ENCODE data around the gene ZMYND8. TPM values are rescaled to one million over a fixed set of nuclear protein-coding genes. Genes with fewer than 3 reads are reported as not detected.
"Not testable (repeated sequence)": the region's sequence is repeated elsewhere in the genome, so short reads cannot be mapped to it uniquely, and the experiment has no call there.

The ZMYND8 gene
- total RNA-seq, 1 donor from 2014 or later, result 18.6 TPM

GRCh38 chr20:47282864-47283263 lies 73.6 kb downstream of the ZMYND8 start:
- no peak for DNase-seq (ENCODE audit: low read depth)
- no peak overlapping the region for H3K4me3 ChIP-seq (ENCODE audit: low read depth, low read length)
- TF ChIP-seq, protein P1, sequence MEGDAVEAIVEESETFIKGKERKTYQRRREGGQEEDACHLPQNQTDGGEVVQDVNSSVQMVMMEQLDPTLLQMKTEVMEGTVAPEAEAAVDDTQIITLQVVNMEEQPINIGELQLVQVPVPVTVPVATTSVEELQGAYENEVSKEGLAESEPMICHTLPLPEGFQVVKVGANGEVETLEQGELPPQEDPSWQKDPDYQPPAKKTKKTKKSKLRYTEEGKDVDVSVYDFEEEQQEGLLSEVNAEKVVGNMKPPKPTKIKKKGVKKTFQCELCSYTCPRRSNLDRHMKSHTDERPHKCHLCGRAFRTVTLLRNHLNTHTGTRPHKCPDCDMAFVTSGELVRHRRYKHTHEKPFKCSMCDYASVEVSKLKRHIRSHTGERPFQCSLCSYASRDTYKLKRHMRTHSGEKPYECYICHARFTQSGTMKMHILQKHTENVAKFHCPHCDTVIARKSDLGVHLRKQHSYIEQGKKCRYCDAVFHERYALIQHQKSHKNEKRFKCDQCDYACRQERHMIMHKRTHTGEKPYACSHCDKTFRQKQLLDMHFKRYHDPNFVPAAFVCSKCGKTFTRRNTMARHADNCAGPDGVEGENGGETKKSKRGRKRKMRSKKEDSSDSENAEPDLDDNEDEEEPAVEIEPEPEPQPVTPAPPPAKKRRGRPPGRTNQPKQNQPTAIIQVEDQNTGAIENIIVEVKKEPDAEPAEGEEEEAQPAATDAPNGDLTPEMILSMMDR (conservative IDR thresholded peaks at IDR 0.05; ENCODE audit: low read depth, low read length), result no peak

DNA sequence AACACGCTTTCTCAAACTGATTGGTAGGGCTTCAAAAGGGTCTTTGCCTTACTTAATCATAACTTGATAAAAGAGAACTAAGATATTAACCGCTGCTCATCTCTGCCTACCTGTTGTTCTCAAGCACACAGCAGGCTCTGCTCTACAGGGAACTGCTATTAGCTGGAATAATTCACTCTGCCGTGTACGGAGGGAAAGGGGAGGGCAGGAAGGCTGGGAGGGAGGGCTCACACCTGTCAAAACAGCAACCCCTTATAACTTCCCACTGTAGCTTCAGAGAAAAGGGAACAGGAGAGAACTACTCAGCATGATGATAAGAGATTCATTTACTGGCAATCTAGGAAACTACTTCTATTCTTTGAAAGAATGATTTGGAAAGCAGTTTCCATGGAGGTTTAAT lies 75.1 kb downstream of the ZMYND8 start:
- H3K4me3 ChIP-seq (ENCODE audit: low read depth, low read length), result no peak overlapping the region
- TF ChIP-seq, protein P1 (conservative IDR thresholded peaks at IDR 0.05; ENCODE audit: low read depth, low read length), result no peak
- DNase-seq (ENCODE audit: low read depth), result no peak

- no peak overlapping the region for H3K4me3 ChIP-seq (ENCODE audit: low read depth, low read length)
- TF ChIP-seq, protein P1 (conservative IDR thresholded peaks at IDR 0.05; ENCODE audit: low read depth, low read length), result no peak
- no peak for DNase-seq (ENCODE audit: low read depth)
Measured at GRCh38 chr20:47280668-47281067, 75.8 kb downstream of the ZMYND8 start.

GRCh38 chr20:47280228-47280627 lies 76.3 kb downstream of the ZMYND8 start:
- H3K4me3 ChIP-seq (ENCODE audit: low read depth, low read length), result no peak overlapping the region
- no peak for DNase-seq (ENCODE audit: low read depth)
- TF ChIP-seq, protein P1 (conservative IDR thresholded peaks at IDR 0.05; ENCODE audit: low read depth, low read length), result no peak

- TF ChIP-seq, protein P1 (conservative IDR thresholded peaks at IDR 0.05; ENCODE audit: low read depth, low read length), result no peak
- no peak overlapping the region for H3K4me3 ChIP-seq (ENCODE audit: low read depth, low read length)
- DNase-seq (ENCODE audit: low read depth), result no peak
Measured at GRCh38 chr20:47278907-47279348, 77.6 kb downstream of the ZMYND8 start.

DNA sequence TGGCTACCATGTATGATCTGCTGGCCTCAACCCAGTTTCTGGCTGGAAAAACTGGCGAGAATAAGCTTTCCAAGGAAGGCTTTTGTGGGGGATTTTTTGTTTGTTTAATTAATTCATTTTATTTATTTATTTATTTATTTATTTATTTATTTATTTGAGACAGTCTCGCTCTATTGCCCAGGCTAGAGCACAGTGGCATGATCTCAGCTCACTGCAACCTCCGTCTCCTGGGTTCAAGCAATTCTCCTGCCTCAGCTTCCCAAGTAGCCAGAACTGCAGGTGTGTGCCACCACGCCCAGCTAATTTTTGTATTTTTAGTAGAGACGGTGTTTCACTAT lies 79.0 kb downstream of the ZMYND8 start:
- not testable (repeated sequence) for DNase-seq (ENCODE audit: low read depth); H3K4me3 ChIP-seq (ENCODE audit: low read depth, low read length)

DNA sequence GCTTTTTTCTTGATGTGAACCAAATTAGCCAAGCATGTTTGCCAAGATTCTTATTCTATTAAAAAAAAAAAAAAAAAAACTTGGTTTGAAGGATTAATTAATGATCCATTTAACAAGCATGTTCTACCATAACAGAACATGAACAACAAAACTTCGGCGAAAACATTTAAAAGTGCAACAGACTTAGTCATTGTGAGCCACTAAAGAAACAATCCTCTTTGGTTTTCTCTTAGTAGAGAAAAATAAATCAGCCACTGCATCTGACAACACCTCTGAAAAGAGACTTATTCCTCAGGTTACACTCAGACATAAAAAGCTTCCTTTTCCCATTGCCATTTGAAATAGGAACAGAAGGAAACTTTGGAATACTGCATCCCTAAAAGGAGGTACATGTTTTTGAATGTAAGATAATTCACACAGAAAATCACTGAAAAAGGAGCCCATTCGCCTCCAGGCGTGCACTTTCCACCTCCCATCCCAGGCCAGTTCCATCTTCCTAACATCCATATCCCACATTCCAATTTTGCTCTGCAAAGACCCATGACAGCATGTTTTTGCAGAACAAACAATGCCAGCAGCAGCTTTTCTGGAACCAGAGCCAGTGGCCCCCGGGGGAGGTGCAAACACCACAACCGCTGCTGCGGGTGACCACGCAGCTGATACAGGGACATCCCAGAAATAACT lies 79.5 kb downstream of the ZMYND8 start:
- H3K4me3 ChIP-seq (ENCODE audit: low read depth, low read length), result no peak overlapping the region
- DNase-seq (ENCODE audit: low read depth), result no peak
- TF ChIP-seq, protein P1 (conservative IDR thresholded peaks at IDR 0.05; ENCODE audit: low read depth, low read length), result no peak

Data from epithelial cell of proximal tubule (primary cell).